ENCODE data around the gene KAZN. TPM values are rescaled to one million over a fixed set of nuclear protein-coding genes. Genes with fewer than 3 reads are reported as not detected.
A peak's percentile ranks its signal among the peaks of the same experiment; 100 is the strongest.

Gene KAZN
- polyA plus RNA-seq, 2 donors, result 29.3 to 32.0 TPM

GRCh38 chr1:14873677-14874076 is 275.2 kb downstream of the KAZN start:
- H3K27me3 ChIP-seq (ENCODE audit: control insufficient read depth in 1 of 2, insufficient read depth in 2 of 2, low read length in 2 of 2), result no peaks in the 10 kb centered on the region
- H3K27ac ChIP-seq (ENCODE audit: low read depth in 2 of 2, low read length in 1 of 2), result no peak overlapping the region
- WGBS, 2 donors, result 71 to 78% methylated on average over 4 of the region's 4 CpGs

GRCh38 chr1:14875524-14876509 is 277.3 kb downstream of the KAZN start:
- Histone ChIP-seq H3K27ac (ENCODE audit: low read depth in 2 of 2, low read length in 1 of 2) (peak overlapping the region; percentile 81 to 94), H3K4me3 (ENCODE audit: low read depth in 1 of 2, low read length in 2 of 2) (no peak overlapping the region), H3K4me1 (ENCODE audit: control insufficient read depth in 2 of 2, insufficient read depth in 2 of 2, low read length in 1 of 2) (peaks cover 2 to 10% of the 10 kb centered on the region in 2 donors), H3K27me3 (ENCODE audit: control insufficient read depth in 1 of 2, insufficient read depth in 2 of 2, low read length in 2 of 2) (no peaks in the 10 kb centered on the region), H3K9me3 (ENCODE audit: control insufficient read depth in 2 of 2, insufficient read depth in 1 of 2, low read depth in 1 of 2, low read length in 1 of 2) (no peaks in the 10 kb centered on the region), H3K36me3 (ENCODE audit: control insufficient read depth in 2 of 2, insufficient read depth in 2 of 2, low read length in 1 of 2) (no peaks in the 10 kb centered on the region)
- WGBS, 2 donors, result 26 to 34% methylated on average over 11 of the region's 11 CpGs

More at GRCh38 chr1:14873677-14874076, 275.2 kb downstream of the KAZN start:
- Histone ChIP-seq H3K4me3 (ENCODE audit: low read depth in 1 of 2, low read length in 2 of 2) (no peak overlapping the region), H3K36me3 (ENCODE audit: control insufficient read depth in 2 of 2, insufficient read depth in 2 of 2, low read length in 1 of 2) (no peaks in the 10 kb centered on the region), H3K4me1 (ENCODE audit: control insufficient read depth in 2 of 2, insufficient read depth in 2 of 2, low read length in 1 of 2) (peaks cover 2 to 5% of the 10 kb centered on the region in 2 donors), H3K9me3 (ENCODE audit: control insufficient read depth in 2 of 2, insufficient read depth in 1 of 2, low read depth in 1 of 2, low read length in 1 of 2) (no peaks in the 10 kb centered on the region)

GRCh38 chr1:14876747-14877146 is 278.3 kb downstream of the KAZN start:
- Histone ChIP-seq H3K4me1 (ENCODE audit: control insufficient read depth in 2 of 2, insufficient read depth in 2 of 2, low read length in 1 of 2) (peaks cover 2 to 14% of the 10 kb centered on the region in 2 donors), H3K27ac (ENCODE audit: low read depth in 2 of 2, low read length in 1 of 2) (peak overlapping the region; percentile 81 to 92)
- WGBS, 2 donors, result 63 to 71% methylated on average over 1 of the region's 1 CpG

GRCh38 chr1:14877224-14877623 is 278.7 kb downstream of the KAZN start:
- WGBS, 2 donors, result 96 to 98% methylated on average over 3 of the region's 3 CpGs
- Histone ChIP-seq H3K9me3 (ENCODE audit: control insufficient read depth in 2 of 2, insufficient read depth in 1 of 2, low read depth in 1 of 2, low read length in 1 of 2) (no peaks in the 10 kb centered on the region), H3K4me1 (ENCODE audit: control insufficient read depth in 2 of 2, insufficient read depth in 2 of 2, low read length in 1 of 2) (peaks cover 2 to 16% of the 10 kb centered on the region in 2 donors), H3K36me3 (ENCODE audit: control insufficient read depth in 2 of 2, insufficient read depth in 2 of 2, low read length in 1 of 2) (no peaks in the 10 kb centered on the region), H3K27ac (ENCODE audit: low read depth in 2 of 2, low read length in 1 of 2) (peak overlapping the region; percentile 80 to 92), H3K4me3 (ENCODE audit: low read depth in 1 of 2, low read length in 2 of 2) (no peak overlapping the region), H3K27me3 (ENCODE audit: control insufficient read depth in 1 of 2, insufficient read depth in 2 of 2, low read length in 2 of 2) (no peaks in the 10 kb centered on the region)

More at GRCh38 chr1:14876747-14877146, 278.3 kb downstream of the KAZN start:
- Histone ChIP-seq H3K9me3 (ENCODE audit: control insufficient read depth in 2 of 2, insufficient read depth in 1 of 2, low read depth in 1 of 2, low read length in 1 of 2) (no peaks in the 10 kb centered on the region), H3K27me3 (ENCODE audit: control insufficient read depth in 1 of 2, insufficient read depth in 2 of 2, low read length in 2 of 2) (no peaks in the 10 kb centered on the region), H3K36me3 (ENCODE audit: control insufficient read depth in 2 of 2, insufficient read depth in 2 of 2, low read length in 1 of 2) (no peaks in the 10 kb centered on the region), H3K4me3 (ENCODE audit: low read depth in 1 of 2, low read length in 2 of 2) (no peak overlapping the region)

GRCh38 chr1:14878124-14878523 is 279.6 kb downstream of the KAZN start:
- Histone ChIP-seq H3K27me3 (ENCODE audit: control insufficient read depth in 1 of 2, insufficient read depth in 2 of 2, low read length in 2 of 2) (no peaks in the 10 kb centered on the region), H3K4me1 (ENCODE audit: control insufficient read depth in 2 of 2, insufficient read depth in 2 of 2, low read length in 1 of 2) (peaks cover 2 to 19% of the 10 kb centered on the region in 2 donors)

GRCh38 chr1:14878951-14879350 is 280.5 kb downstream of the KAZN start:
- WGBS, 2 donors, result 75 to 83% methylated on average over 6 of the region's 6 CpGs
- peaks cover 2 to 19% of the 10 kb centered on the region in 2 donors for H3K4me1 ChIP-seq (ENCODE audit: control insufficient read depth in 2 of 2, insufficient read depth in 2 of 2, low read length in 1 of 2)

More at GRCh38 chr1:14878124-14878523, 279.6 kb downstream of the KAZN start:
- Histone ChIP-seq H3K4me3 (ENCODE audit: low read depth in 1 of 2, low read length in 2 of 2) (no peak overlapping the region), H3K36me3 (ENCODE audit: control insufficient read depth in 2 of 2, insufficient read depth in 2 of 2, low read length in 1 of 2) (no peaks in the 10 kb centered on the region), H3K9me3 (ENCODE audit: control insufficient read depth in 2 of 2, insufficient read depth in 1 of 2, low read depth in 1 of 2, low read length in 1 of 2) (no peaks in the 10 kb centered on the region), H3K27ac (ENCODE audit: low read depth in 2 of 2, low read length in 1 of 2) (peak overlapping the region; percentile 28 to 92)

GRCh38 chr1:14880456-14881316 is 282.2 kb downstream of the KAZN start:
- no peak overlapping the region for H3K4me3 ChIP-seq (ENCODE audit: low read depth in 1 of 2, low read length in 2 of 2)
- no peaks in the 10 kb centered on the region for H3K36me3 ChIP-seq (ENCODE audit: control insufficient read depth in 2 of 2, insufficient read depth in 2 of 2, low read length in 1 of 2)
- peaks cover 2 to 19% of the 10 kb centered on the region in 2 donors for H3K4me1 ChIP-seq (ENCODE audit: control insufficient read depth in 2 of 2, insufficient read depth in 2 of 2, low read length in 1 of 2)
- WGBS, 2 donors, result 52 to 54% methylated on average over 7 of the region's 7 CpGs
- peak overlapping the region; percentile 79 to 91 for H3K27ac ChIP-seq (ENCODE audit: low read depth in 2 of 2, low read length in 1 of 2)
- H3K27me3 ChIP-seq (ENCODE audit: control insufficient read depth in 1 of 2, insufficient read depth in 2 of 2, low read length in 2 of 2), result no peaks in the 10 kb centered on the region
- H3K9me3 ChIP-seq (ENCODE audit: control insufficient read depth in 2 of 2, insufficient read depth in 1 of 2, low read depth in 1 of 2, low read length in 1 of 2), result no peaks in the 10 kb centered on the region

More at GRCh38 chr1:14878951-14879350, 280.5 kb downstream of the KAZN start:
- no peaks in the 10 kb centered on the region for H3K9me3 ChIP-seq (ENCODE audit: control insufficient read depth in 2 of 2, insufficient read depth in 1 of 2, low read depth in 1 of 2, low read length in 1 of 2)
- H3K27ac ChIP-seq (ENCODE audit: low read depth in 2 of 2, low read length in 1 of 2), result no peak overlapping the region
- no peak overlapping the region for H3K4me3 ChIP-seq (ENCODE audit: low read depth in 1 of 2, low read length in 2 of 2)
- H3K27me3 ChIP-seq (ENCODE audit: control insufficient read depth in 1 of 2, insufficient read depth in 2 of 2, low read length in 2 of 2), result no peaks in the 10 kb centered on the region
- H3K36me3 ChIP-seq (ENCODE audit: control insufficient read depth in 2 of 2, insufficient read depth in 2 of 2, low read length in 1 of 2), result no peaks in the 10 kb centered on the region

- no peaks in the 10 kb centered on the region for H3K36me3 ChIP-seq (ENCODE audit: control insufficient read depth in 2 of 2, insufficient read depth in 2 of 2, low read length in 1 of 2)
- peaks cover 2 to 17% of the 10 kb centered on the region in 2 donors for H3K4me1 ChIP-seq (ENCODE audit: control insufficient read depth in 2 of 2, insufficient read depth in 2 of 2, low read length in 1 of 2)
- H3K27ac ChIP-seq (ENCODE audit: low read depth in 2 of 2, low read length in 1 of 2), result peak overlapping the region; percentile 79 to 91
- no peaks in the 10 kb centered on the region for H3K9me3 ChIP-seq (ENCODE audit: control insufficient read depth in 2 of 2, insufficient read depth in 1 of 2, low read depth in 1 of 2, low read length in 1 of 2)
- WGBS, 2 donors, result 72 to 84% methylated on average over 9 of the region's 9 CpGs
- no peaks in the 10 kb centered on the region for H3K27me3 ChIP-seq (ENCODE audit: control insufficient read depth in 1 of 2, insufficient read depth in 2 of 2, low read length in 2 of 2)
- no peak overlapping the region for H3K4me3 ChIP-seq (ENCODE audit: low read depth in 1 of 2, low read length in 2 of 2)
Measured at GRCh38 chr1:14881775-14882672, 283.5 kb downstream of the KAZN start.
